KMS-11 (cell line): ENCODE data around the gene TTC24.

Experiments
- H2AFZ ChIP-seq: fragments of 200-600 bp; sonication (generic); 2 replicates; pipeline ENCODE4 v1.6.1; 2016; ENCODE audit warnings: antibody characterized with exemption, mixed run types, low read depth
- H3K27ac ChIP-seq: fragments of 200-600 bp; sonication (generic); 2 replicates; pipeline ENCODE4 v1.6.1; 2016; ENCODE audit warnings: mild to moderate bottlenecking, mixed run types
- H3K27me3 ChIP-seq: fragments of 200-600 bp; sonication (generic); 2 replicates; pipeline ENCODE4 v1.6.1; 2017; ENCODE audit warnings: mild to moderate bottlenecking, low read depth, mixed run types, moderate library complexity; ENCODE audit not compliant: insufficient read depth
- H3K36me3 ChIP-seq: fragments of 200-600 bp; sonication (generic); 2 replicates; pipeline ENCODE4 v1.6.1; 2017; ENCODE audit warnings: mild to moderate bottlenecking, mixed run types; ENCODE audit not compliant: insufficient read depth
- H3K4me1 ChIP-seq: fragments of 200-600 bp; sonication (generic); 2 replicates; pipeline ENCODE4 v1.6.1; 2016; ENCODE audit warnings: mild to moderate bottlenecking, low read depth, mixed run types; ENCODE audit not compliant: poor library complexity, severe bottlenecking
- H3K4me2 ChIP-seq: fragments of 200-600 bp; sonication (generic); 2 replicates; pipeline ENCODE4 v1.7.0; 2016; ENCODE audit warnings: mild to moderate bottlenecking, mixed run types
- H3K4me3 ChIP-seq: fragments of 200-600 bp; sonication (generic); IDR thresholded peaks from 2 replicates; pipeline ENCODE4 v1.6.1; 2017; ENCODE audit warnings: low read depth, low read length, mixed read lengths; ENCODE audit not compliant: insufficient read depth
- H3K79me2 ChIP-seq: fragments of 200-600 bp; sonication (generic); 2 replicates; pipeline ENCODE4 v1.6.1; 2016; ENCODE audit warnings: low read depth, mixed run types; ENCODE audit not compliant: insufficient read depth
- H3K9ac ChIP-seq: fragments of 200-600 bp; sonication (generic); 2 replicates; pipeline ENCODE4 v1.6.1; 2016; ENCODE audit warnings: mild to moderate bottlenecking, mixed run types
- H4K20me1 ChIP-seq: fragments of 200-600 bp; sonication (generic); 2 replicates; pipeline ENCODE4 v1.6.1; 2016; ENCODE audit warnings: mild to moderate bottlenecking, mixed run types; ENCODE audit not compliant: insufficient read depth
- CTCF ChIP-seq: fragments of 200-600 bp; sonication (generic); conservative IDR thresholded peaks from 2 replicates; pipeline ENCODE4 v1.6.1; 2017; ENCODE audit warnings: low read depth, mild to moderate bottlenecking, antibody characterized with exemption, low read length, moderate library complexity, mixed read lengths

The TTC24 gene

GRCh38 chr1:156612666-156613065 is 33.1 kb downstream of the TTC24 start:
- H3K4me3 ChIP-seq: no peak overlapping the region
- H4K20me1 ChIP-seq: no peaks in the 10 kb centered on the region
- no peak overlapping the region for H3K9ac ChIP-seq
- H3K4me2 ChIP-seq: no peak overlapping the region
- H3K4me1 ChIP-seq: peaks cover 14% of the 10 kb centered on the region
- no peak overlapping the region for H2AFZ ChIP-seq
- H3K27me3 ChIP-seq: peaks cover 76% of the 10 kb centered on the region
- TF ChIP-seq CTCF: no peak
- H3K79me2 ChIP-seq: no peaks in the 10 kb centered on the region
- no peak overlapping the region for H3K27ac ChIP-seq
- no peaks in the 10 kb centered on the region for H3K36me3 ChIP-seq

GRCh38 chr1:156615946-156616345 is 36.4 kb downstream of the TTC24 start:
- Histone ChIP-seq H3K27ac (no peak overlapping the region), H3K4me3 (no peak overlapping the region), H3K4me2 (no peak overlapping the region)

GRCh38 chr1:156616463-156616862 is 36.9 kb downstream of the TTC24 start:
- H3K36me3 ChIP-seq: no peaks in the 10 kb centered on the region
- H3K9ac ChIP-seq: no peak overlapping the region
- no peak for TF ChIP-seq CTCF
- H3K4me2 ChIP-seq: no peak overlapping the region
- no peak overlapping the region for H3K4me3 ChIP-seq
- no peaks in the 10 kb centered on the region for H4K20me1 ChIP-seq
- H3K79me2 ChIP-seq: no peaks in the 10 kb centered on the region
- H2AFZ ChIP-seq: no peak overlapping the region
- H3K27ac ChIP-seq: no peak overlapping the region
- H3K4me1 ChIP-seq: peaks cover 9% of the 10 kb centered on the region
- H3K27me3 ChIP-seq: peaks cover 99% of the 10 kb centered on the region

More at GRCh38 chr1:156615946-156616345, 36.4 kb downstream of the TTC24 start:
- H3K4me1 ChIP-seq: peaks cover 9% of the 10 kb centered on the region
- no peaks in the 10 kb centered on the region for H4K20me1 ChIP-seq
- H3K79me2 ChIP-seq: no peaks in the 10 kb centered on the region
- peaks cover 99% of the 10 kb centered on the region for H3K27me3 ChIP-seq
- no peak; the same call in 1 of the 2 replicates for TF ChIP-seq CTCF
- no peak overlapping the region for H2AFZ ChIP-seq
- H3K36me3 ChIP-seq: no peaks in the 10 kb centered on the region
- H3K9ac ChIP-seq: no peak overlapping the region

- no peaks in the 10 kb centered on the region for H3K79me2 ChIP-seq
- H3K9ac ChIP-seq: no peak within 1 kb of the TSS
- H3K4me2 ChIP-seq: no peak within 1 kb of the TSS
- no peak within 1 kb of the TSS for H3K27ac ChIP-seq
- H3K27me3 ChIP-seq: peaks cover 99% of the 10 kb centered on the region
- no peak within 1 kb of the TSS for H3K4me3 ChIP-seq
- TF ChIP-seq CTCF: peak; percentile 85
- no peaks in the 10 kb centered on the region for H4K20me1 ChIP-seq
- peaks cover 9% of the 10 kb centered on the region for H3K4me1 ChIP-seq
- H2AFZ ChIP-seq: no peak within 1 kb of the TSS
- H3K36me3 ChIP-seq: no peaks in the 10 kb centered on the region
Observed at GRCh38 chr1:156618853-156619581, 39.5 kb downstream of the TTC24 start, which contains the start of gene HAPLN2. Gene HAPLN2, plus strand, starts transcription at chr1:156619415. Its CDS starts 4,076 bp downstream, at chr1:156623491.
